D721Med (cell line): Measurements from ENCODE around the gene WDR33.

Experiments used
- DNase-seq: peaks from one replicate; pipeline ENCODE4 v3.0.0; 2011; ENCODE audit warnings: low spot score; ENCODE audit not compliant: insufficient read length
- FAIRE-seq: peaks from 2 replicates; lab custom pipeline; 2011; peaks lifted over from hg19 to GRCh38; lab: Jason Lieb, UNC
- CTCF ChIP-seq: IDR thresholded peaks from 2 replicates; pipeline ENCODE4 v1.5.1; 2012; ENCODE audit warnings: mild to moderate bottlenecking, control low read depth; ENCODE audit not compliant: insufficient read depth; ENCODE audit errors: missing control alignments

WDR33 gene

GRCh38 chr2:127740665-127741288, 70.2 kb downstream of the WDR33 start:
- FAIRE-seq (no peak), DNase-seq (no peak)
- no peak for TF ChIP-seq CTCF

GRCh38 chr2:127739800-127740199, 71.2 kb downstream of the WDR33 start:
- DNase-seq (no peak), FAIRE-seq (no peak)
- TF ChIP-seq CTCF: no peak

GRCh38 chr2:127737892-127738291, 73.1 kb downstream of the WDR33 start:
- DNase-seq: no peak
- no peak for TF ChIP-seq CTCF
- FAIRE-seq: no peak

GRCh38 chr2:127735537-127736399, 75.2 kb downstream of the WDR33 start:
- no peak for FAIRE-seq
- no peak for DNase-seq
- no peak for TF ChIP-seq CTCF

GRCh38 chr2:127735044-127735443, 75.9 kb downstream of the WDR33 start:
- no peak for DNase-seq
- TF ChIP-seq CTCF: no peak
- FAIRE-seq: no peak

- DNase-seq: no peak
- FAIRE-seq: peak; percentile 67
Measured at GRCh38 chr2:127733816-127734537, 77.0 kb downstream of the WDR33 start.

More at GRCh38 chr2:127733816-127734537, 77.0 kb downstream of the WDR33 start:
- TF ChIP-seq CTCF: no peak
